Fibroblast of mammary gland (primary cell): Measurements from ENCODE around the gene TMEM72.
A peak's percentile ranks its signal among the peaks of the same experiment; 100 is the strongest.

Experiments
- DNase-seq: peaks from one replicate; pipeline ENCODE4 v3.0.0-alpha.2; 2010; ENCODE audit warnings: low read depth
- H3K4me3 ChIP-seq: 2 replicates; pipeline ENCODE4 v1.5.1; 2011; ENCODE audit warnings: low read depth, mild to moderate bottlenecking, low read length, moderate library complexity; ENCODE audit not compliant: control insufficient read depth
- CTCF ChIP-seq: conservative IDR thresholded peaks from 2 replicates; pipeline ENCODE4 v1.5.1; 2011; ENCODE audit warnings: low read depth, low read length, inconsistent platforms; ENCODE audit not compliant: control insufficient read depth, insufficient read depth

Gene TMEM72

GRCh38 chr10:44908066-44908749, 2.9 kb upstream of the TMEM72 start:
- DNase-seq = peak; percentile 13
- no peak for TF ChIP-seq CTCF
- H3K4me3 ChIP-seq = no peak overlapping the region

- no peak for TF ChIP-seq CTCF
- no peak for DNase-seq
- no peak overlapping the region for H3K4me3 ChIP-seq
Measured at GRCh38 chr10:44908936-44909630, 2.1 kb upstream of the TMEM72 start.

GRCh38 chr10:44909910-44910309, 1.2 kb upstream of the TMEM72 start:
- no peak overlapping the region for H3K4me3 ChIP-seq
- TF ChIP-seq CTCF = no peak
- no peak for DNase-seq

- no peak overlapping the region for H3K4me3 ChIP-seq
- no peak for TF ChIP-seq CTCF
- DNase-seq = no peak
Measured at GRCh38 chr10:44910602-44911001, 535 bp upstream of the TMEM72 start.

- no peak for DNase-seq
- TF ChIP-seq CTCF = no peak
- no peak overlapping the region for H3K4me3 ChIP-seq
Measured at GRCh38 chr10:44911951-44912350, 814 bp downstream of the TMEM72 start.

- DNase-seq = no peak
- no peak for TF ChIP-seq CTCF
Measured at GRCh38 chr10:44913350-44914081, 2.4 kb downstream of the TMEM72 start.

More at GRCh38 chr10:44913350-44914081, 2.4 kb downstream of the TMEM72 start:
- H3K4me3 ChIP-seq = no peak overlapping the region
